ENCODE measurements around the gene ANKRD22. TPM values are rescaled to one million over a fixed set of nuclear protein-coding genes. Genes with fewer than 3 reads are reported as not detected.

The ANKRD22 gene
- total and polyA plus RNA-seq, 2 of the 8 experiments (the other 6 are each of a cell fraction or from before 2014, with no cell fraction given), result 0.68 TPM; not detected in 1

DNA sequence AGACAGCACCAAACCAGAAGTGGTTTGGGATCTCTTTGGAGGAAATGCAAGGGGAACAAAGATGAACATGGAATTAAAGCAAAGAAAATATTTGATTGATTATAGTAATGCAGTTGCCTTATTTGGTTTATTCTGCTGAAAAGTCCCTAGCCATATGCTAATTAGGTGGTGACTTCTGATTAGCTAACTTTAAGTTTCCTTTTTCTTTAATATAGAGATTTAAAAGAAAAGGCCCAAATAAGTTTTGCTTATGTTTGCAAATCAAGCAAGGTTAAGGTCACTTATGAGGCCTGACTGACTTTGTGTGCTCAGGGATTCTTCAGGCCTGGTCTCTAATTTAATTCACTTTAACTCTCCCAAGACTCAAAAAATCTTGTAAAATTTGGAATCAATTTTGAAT is 6.2 kb upstream of the ANKRD22 start:
- H3K27me3 ChIP-seq (replicated peaks in 1 of 4; ENCODE audit: control insufficient read depth in 3 of 4, extremely low read depth in 1 of 4, insufficient read depth in 3 of 4, low read length in 3 of 4), result no peaks in the 10 kb centered on the region
- H3K56ac ChIP-seq (replicated peaks; ENCODE audit: insufficient read length, low read depth, low read length), result no peak overlapping the region
- no peak overlapping the region for H2AFZ ChIP-seq (ENCODE audit: low read length)
- H3K79me2 ChIP-seq (ENCODE audit: control insufficient read depth in 1 of 2, insufficient read depth in 2 of 2, low read length in 2 of 2), result no peaks in the 10 kb centered on the region
- no peak overlapping the region for H2BK15ac ChIP-seq (ENCODE audit: low read length)
- H2BK20ac ChIP-seq (ENCODE audit: low read length), result no peak overlapping the region
- H3K9me3 ChIP-seq (ENCODE audit: insufficient read depth in 2 of 2, low read depth in 1 of 2, low read length in 1 of 2), result no peaks in the 10 kb centered on the region
- no peak overlapping the region for H3K27ac ChIP-seq (ENCODE audit: low read depth, low read length)
- no peaks in the 10 kb centered on the region for H4K20me1 ChIP-seq (replicated peaks in 1 of 2; ENCODE audit: control insufficient read depth in 1 of 2, insufficient read depth in 2 of 2, low read length in 2 of 2)
- no peak overlapping the region for H4K8ac ChIP-seq (ENCODE audit: extremely low read depth, insufficient read depth, low read length)
- no peak overlapping the region for H2BK5ac ChIP-seq (ENCODE audit: low read depth, low read length)
- ChIA-PET POLR2A (ENCODE audit: partially characterized antibody) (no interaction called here), CTCF (ENCODE audit: partially characterized antibody) (interaction anchor here (1.0 to 1.6 kb wide), 3 partner anchors 13 to 129 kb away, joined by 3 read pairs; no protein-coding TSS in a partner anchor)
- DNase-seq (ENCODE audit: low read depth in 1 of 2, low spot score in 2 of 2) (no peak), FAIRE-seq (no peak)
- H2AK5ac ChIP-seq (ENCODE audit: low read depth, low read length), result no peak overlapping the region
- H2BK120ac ChIP-seq (replicated peaks; ENCODE audit: low read depth, low read length), result no peak overlapping the region
- H3K4me3 ChIP-seq (ENCODE audit: extremely low read depth in 1 of 4, insufficient read depth in 2 of 4, low read depth in 3 of 4, low read length in 4 of 4), result no peak overlapping the region
- H2BK12ac ChIP-seq (ENCODE audit: low read depth, low read length), result no peak overlapping the region
- H3K36me3 ChIP-seq (ENCODE audit: control insufficient read depth in 2 of 4, insufficient read depth in 4 of 4, low read length in 3 of 4), result no peaks in the 10 kb centered on the region
- no peaks in the 10 kb centered on the region for H3K79me1 ChIP-seq (ENCODE audit: low read depth, low read length)
- H3K23me2 ChIP-seq (ENCODE audit: low read depth, low read length), result no peaks in the 10 kb centered on the region
- H3K23ac ChIP-seq (ENCODE audit: insufficient read length), result no peak overlapping the region
- no peak overlapping the region for H4K91ac ChIP-seq (replicated peaks; ENCODE audit: insufficient read length, low read length)
- no peak overlapping the region for H3K9ac ChIP-seq (replicated peaks in 1 of 4; ENCODE audit: extremely low read depth in 1 of 4, low read depth in 3 of 4, low read length in 3 of 4)
- H3K18ac ChIP-seq (ENCODE audit: extremely low read depth, low read length), result no peak overlapping the region
- H3K14ac ChIP-seq (ENCODE audit: insufficient read length), result no peak overlapping the region
- no peak overlapping the region for H4K5ac ChIP-seq (ENCODE audit: insufficient read length, low read depth, low read length)
- H3K4me2 ChIP-seq (ENCODE audit: insufficient read depth in 1 of 2, low read depth in 2 of 2, low read length in 2 of 2), result no peak overlapping the region
- H3K4ac ChIP-seq (replicated peaks; ENCODE audit: insufficient read length, low read depth, low read length), result no peak overlapping the region
- no peaks in the 10 kb centered on the region for H3K4me1 ChIP-seq (replicated peaks in 1 of 4; ENCODE audit: control insufficient read depth in 3 of 4, insufficient read depth in 4 of 4, low read length in 3 of 4)
- TF ChIP-seq PHF8 (conservative IDR thresholded peaks at IDR 0.05; ENCODE audit: low read depth, low read length) (no peak), EZH2 (IDR thresholded peaks at IDR 0.05; ENCODE audit: low read depth, low read length, severe bottlenecking) (no peak), RXRA (IDR thresholded peaks at IDR 0.05; ENCODE audit: insufficient read depth, low read depth, low read length) (no peak), SP1 (IDR thresholded peaks at IDR 0.05; ENCODE audit: low read depth, low read length) (no peak), FOSL1 (IDR thresholded peaks at IDR 0.05; ENCODE audit: insufficient read depth, low read depth, low read length) (no peak), EGR1 (IDR thresholded peaks at IDR 0.05; ENCODE audit: borderline replicate concordance, low read depth, low read length) (no peak), SP4 (IDR thresholded peaks at IDR 0.05; ENCODE audit: low read length) (no peak), BRCA1 (IDR thresholded peaks at IDR 0.05; ENCODE audit: low read depth, low read length) (no peak), SIX5 (IDR thresholded peaks at IDR 0.05; ENCODE audit: low read depth, low read length) (no peak), TAF1 (IDR thresholded peaks at IDR 0.05; ENCODE audit: low read depth, low read length) (no peak), TEAD4 (IDR thresholded peaks at IDR 0.05; ENCODE audit: low read depth, low read length) (no peak), CBX5 (IDR thresholded peaks at IDR 0.05; ENCODE audit: low read depth, low read length) (no peak), ASH2L (IDR thresholded peaks at IDR 0.05; ENCODE audit: low read length) (no peak), POLR2AphosphoS5 (IDR thresholded peaks at IDR 0.05; ENCODE audit: low read depth, low read length) (no peak)
- TF ChIP-seq, protein P1, sequence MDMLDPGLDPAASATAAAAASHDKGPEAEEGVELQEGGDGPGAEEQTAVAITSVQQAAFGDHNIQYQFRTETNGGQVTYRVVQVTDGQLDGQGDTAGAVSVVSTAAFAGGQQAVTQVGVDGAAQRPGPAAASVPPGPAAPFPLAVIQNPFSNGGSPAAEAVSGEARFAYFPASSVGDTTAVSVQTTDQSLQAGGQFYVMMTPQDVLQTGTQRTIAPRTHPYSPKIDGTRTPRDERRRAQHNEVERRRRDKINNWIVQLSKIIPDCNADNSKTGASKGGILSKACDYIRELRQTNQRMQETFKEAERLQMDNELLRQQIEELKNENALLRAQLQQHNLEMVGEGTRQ (IDR thresholded peaks at IDR 0.05; ENCODE audit: low read length), result no peak
- TF ChIP-seq, protein P2, sequence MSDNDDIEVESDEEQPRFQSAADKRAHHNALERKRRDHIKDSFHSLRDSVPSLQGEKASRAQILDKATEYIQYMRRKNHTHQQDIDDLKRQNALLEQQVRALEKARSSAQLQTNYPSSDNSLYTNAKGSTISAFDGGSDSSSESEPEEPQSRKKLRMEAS (IDR thresholded peaks at IDR 0.05), result no peak
